ENCODE measurements around the gene LPCAT2.

LPCAT2 gene

GRCh38 chr16:55503726-55504550, 4.9 kb upstream of the LPCAT2 start:
- DNase-seq: no peak

DNA sequence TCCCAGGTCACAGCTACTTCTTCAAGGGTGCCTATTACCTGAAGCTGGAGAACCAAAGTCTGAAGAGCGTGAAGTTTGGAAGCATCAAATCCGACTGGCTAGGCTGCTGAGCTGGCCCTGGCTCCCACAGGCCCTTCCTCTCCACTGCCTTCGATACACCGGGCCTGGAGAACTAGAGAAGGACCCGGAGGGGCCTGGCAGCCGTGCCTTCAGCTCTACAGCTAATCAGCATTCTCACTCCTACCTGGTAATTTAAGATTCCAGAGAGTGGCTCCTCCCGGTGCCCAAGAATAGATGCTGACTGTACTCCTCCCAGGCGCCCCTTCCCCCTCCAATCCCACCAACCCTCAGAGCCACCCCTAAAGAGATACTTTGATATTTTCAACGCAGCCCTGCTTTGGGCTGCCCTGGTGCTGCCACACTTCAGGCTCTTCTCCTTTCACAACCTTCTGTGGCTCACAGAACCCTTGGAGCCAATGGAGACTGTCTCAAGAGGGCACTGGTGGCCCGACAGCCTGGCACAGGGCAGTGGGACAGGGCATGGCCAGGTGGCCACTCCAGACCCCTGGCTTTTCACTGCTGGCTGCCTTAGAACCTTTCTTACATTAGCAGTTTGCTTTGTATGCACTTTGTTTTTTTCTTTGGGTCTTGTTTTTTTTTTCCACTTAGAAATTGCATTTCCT, 3.4 kb upstream of the LPCAT2 start:
- no peak for DNase-seq

DNA sequence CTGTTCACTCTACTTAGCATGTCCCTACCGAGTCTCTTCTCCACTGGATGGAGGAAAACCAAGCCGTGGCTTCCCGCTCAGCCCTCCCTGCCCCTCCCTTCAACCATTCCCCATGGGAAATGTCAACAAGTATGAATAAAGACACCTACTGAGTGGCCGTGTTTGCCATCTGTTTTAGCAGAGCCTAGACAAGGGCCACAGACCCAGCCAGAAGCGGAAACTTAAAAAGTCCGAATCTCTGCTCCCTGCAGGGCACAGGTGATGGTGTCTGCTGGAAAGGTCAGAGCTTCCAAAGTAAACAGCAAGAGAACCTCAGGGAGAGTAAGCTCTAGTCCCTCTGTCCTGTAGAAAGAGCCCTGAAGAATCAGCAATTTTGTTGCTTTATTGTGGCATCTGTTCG, 2.8 kb upstream of the LPCAT2 start:
- DNase-seq: no peak

- DNase-seq: no peak
Measured at GRCh38 chr16:55506708-55507107, 2.2 kb upstream of the LPCAT2 start.

- no peak for DNase-seq
Measured at GRCh38 chr16:55508271-55508921, 476 bp upstream of the LPCAT2 start.

GRCh38 chr16:55510185-55510805, 1.4 kb downstream of the LPCAT2 start:
- no peak for DNase-seq

DNA sequence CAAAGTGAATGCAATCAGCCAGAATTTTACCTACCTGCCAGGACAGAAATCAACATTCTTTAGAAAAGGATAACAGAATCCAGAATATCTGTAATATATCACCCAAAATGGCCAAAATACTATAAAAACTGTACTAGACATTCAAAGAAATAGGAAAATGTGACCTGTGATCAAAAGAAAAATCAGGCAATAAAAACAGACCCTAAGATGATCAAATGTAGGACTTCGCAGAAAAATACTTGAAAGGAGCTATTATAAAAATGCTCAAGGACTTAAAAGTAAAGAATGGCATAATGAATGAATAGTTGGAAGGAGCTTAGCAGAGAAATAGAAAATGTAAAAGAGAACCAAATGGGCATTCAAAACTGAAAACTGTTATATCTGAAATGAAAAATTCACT, 4.1 kb downstream of the LPCAT2 start:
- DNase-seq: no peak

- no peak for DNase-seq
Measured at GRCh38 chr16:55513616-55514015, 4.7 kb downstream of the LPCAT2 start.

- no peak for DNase-seq
Measured at GRCh38 chr16:55515111-55515510, 6.2 kb downstream of the LPCAT2 start.

DNA sequence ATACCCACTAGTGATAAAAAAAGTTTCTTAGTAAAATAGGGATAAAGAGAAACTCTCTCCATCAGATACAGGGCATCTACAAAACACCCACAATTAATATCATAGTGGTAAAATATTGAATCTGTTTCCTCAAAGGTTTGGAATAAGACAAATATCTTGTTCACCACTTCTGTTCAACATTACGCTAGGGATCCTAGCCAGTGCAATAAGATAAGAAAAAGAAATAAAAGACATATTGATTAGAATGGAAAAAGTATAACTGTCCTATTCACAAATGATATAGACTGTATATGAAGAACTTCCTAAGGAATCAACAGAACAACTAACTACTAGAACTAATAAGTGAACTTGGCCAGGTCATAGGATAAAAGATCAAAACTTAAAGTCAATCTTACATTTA, 12.9 kb downstream of the LPCAT2 start:
- no peak for DNase-seq

- DNase-seq: no peak
Measured at GRCh38 chr16:55526441-55526840, 17.6 kb downstream of the LPCAT2 start.

DNA sequence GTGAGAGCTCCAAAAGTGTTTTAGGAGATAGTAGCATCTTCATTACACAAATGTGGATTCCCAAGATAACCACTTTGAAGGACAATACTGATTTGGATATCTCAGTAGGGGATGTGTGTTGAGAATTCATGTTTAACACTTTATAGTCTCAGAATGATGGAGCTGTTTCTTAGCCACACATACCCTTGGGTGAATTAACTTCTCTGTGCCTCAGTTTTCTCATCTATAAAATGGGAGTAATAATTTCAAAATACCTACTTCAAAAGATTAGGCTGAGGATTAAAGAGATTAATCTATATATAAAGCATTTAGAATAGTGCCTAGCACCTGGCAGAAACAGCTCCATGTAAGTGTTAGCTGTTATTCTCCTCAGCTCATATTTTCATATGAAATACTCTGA, 19.0 kb downstream of the LPCAT2 start:
- no peak for DNase-seq

GRCh38 chr16:55529018-55529417, 20.1 kb downstream of the LPCAT2 start:
- no peak for DNase-seq

- no peak for DNase-seq
Measured at GRCh38 chr16:55530316-55530856, 21.5 kb downstream of the LPCAT2 start.

DNA sequence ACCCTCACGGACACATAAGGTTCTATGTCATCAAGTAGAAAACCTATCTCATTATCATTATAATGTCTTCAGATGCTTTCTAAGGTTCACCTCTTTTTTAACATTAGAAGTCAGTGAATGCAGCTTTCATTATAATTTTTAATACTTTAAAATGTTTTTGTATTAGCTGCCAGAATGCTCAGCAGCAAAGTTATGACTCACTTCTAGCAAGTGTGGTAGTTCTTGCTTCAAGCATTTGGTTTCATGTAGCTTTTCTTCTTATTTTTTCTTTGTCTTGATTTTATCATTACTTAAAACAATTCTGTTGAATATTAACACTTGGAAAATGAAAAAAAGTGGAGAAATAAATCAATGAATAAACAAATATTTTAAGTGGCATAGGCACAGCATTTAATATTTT, 23.4 kb downstream of the LPCAT2 start:
- DNase-seq: no peak

DNA sequence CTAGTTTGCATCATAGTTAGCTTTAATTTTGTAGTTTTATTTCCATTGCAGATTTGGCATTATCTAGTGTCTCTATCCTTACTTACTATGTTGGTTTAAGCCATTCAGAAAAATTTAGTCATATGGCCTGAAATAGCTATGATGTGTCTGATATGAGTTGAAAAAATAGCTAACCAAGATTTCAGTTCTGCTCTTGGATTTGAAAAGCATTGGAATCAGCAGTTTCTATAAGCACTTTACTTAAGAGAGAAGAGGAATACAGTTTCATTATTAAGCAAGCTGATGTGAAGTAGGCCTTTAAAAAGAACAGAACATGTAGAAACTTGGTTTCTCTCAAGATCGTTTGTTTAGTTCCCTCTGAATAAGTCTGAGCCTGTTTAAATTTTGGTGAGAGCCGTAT, 25.9 kb downstream of the LPCAT2 start:
- DNase-seq: no peak

DNA sequence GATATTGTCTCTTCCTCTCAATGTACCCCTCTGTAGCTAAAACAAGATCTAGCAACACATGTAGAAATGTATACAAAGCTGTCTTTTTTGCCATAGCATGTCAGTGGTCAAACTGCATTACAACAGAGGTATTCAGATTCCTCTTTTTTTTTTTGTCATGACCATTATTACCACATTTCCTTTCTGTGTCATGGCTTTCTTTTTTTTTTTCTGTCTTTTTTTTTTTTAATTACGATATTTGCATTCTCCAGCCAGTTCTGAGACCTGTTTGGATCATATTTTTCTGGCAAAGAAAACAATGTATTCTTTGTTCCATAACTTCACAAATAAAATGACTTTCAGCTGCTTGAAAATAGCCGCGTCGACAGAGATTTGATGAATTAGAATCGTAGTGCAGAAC, 30.2 kb downstream of the LPCAT2 start:
- no peak for DNase-seq

DNA sequence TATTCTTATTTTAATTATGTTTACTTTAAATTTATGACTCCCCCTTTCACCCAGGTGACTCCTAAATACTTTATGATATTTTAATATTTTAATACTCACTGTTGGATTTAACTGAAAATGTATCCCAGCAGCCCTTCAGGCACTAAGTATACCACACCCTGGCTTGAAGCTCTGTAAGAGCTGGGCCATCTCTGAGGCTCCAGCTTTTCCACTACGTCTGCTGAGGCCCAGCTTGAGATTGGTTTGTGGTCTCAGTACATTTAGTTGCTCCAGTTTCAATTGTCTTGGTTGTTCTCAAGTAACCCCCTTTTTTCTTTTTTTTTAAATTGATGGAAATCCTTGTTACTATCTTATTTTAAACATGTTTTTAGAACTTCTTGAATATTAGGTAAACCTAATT, 30.6 kb downstream of the LPCAT2 start:
- no peak for DNase-seq

DNA sequence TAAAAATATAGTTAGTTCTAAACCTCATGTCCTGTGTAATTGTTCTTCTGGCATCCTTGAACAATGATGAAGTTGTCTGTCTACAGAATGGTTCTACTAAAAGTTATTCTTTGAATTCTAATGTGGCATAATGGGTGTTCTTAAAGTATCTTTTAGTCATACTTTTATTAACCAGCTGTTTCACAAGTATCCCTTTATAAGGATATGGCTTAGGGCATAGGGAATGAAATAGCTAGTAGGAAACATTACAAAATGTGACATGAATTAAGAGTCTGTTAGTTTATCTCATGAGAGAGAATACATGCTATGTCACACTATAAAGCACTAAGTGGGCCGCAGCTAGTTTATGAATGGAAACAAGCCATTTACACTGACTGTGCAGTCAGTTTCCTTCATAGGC, 31.3 kb downstream of the LPCAT2 start:
- no peak for DNase-seq

GRCh38 chr16:55542459-55543082, 33.7 kb downstream of the LPCAT2 start:
- DNase-seq: no peak

DNA sequence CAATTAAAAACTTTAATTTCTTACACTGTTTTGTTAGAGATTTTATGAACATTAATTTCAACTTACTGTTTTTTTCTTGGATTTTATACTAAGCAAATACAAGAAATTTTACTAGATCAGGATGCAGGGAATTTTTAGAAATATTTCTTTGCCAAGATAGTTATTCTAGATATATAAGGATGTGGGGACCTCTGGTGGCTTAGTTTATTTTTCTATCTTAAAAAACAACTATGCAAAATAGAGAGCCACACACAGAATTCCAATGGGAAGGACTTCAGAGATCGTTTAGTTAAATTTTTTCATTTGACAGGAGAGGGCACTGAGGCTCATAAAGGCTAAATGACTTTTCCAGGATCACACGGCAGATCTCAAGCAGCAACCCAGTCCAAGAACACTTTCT, 34.6 kb downstream of the LPCAT2 start:
- DNase-seq: no peak

- DNase-seq: no peak
Measured at GRCh38 chr16:55552621-55553020, 43.7 kb downstream of the LPCAT2 start.

- DNase-seq: no peak
Measured at GRCh38 chr16:55555436-55555835, 46.6 kb downstream of the LPCAT2 start.

Data from stimulated activated naive CD4-positive, alpha-beta T cell treated with Interleukin-2 at 50 U/mL for 16 hours (primary cell).